Endothelial cell of umbilical vein (primary cell): ENCODE results near the gene ZNF616.

Experiments used
- CTCF ChIP-seq, 2 donors: IDR thresholded peaks; 1 replicate in 1 of 2; 2 replicates in 1 of 2; pipeline ENCODE4 v1.5.1; 2011; ENCODE audit warnings: low read length in 2 of 2, mild to moderate bottlenecking in 2 of 2, moderate library complexity in 2 of 2, control low read depth in 1 of 2, inconsistent platforms in 1 of 2, low read depth in 1 of 2; ENCODE audit not compliant: insufficient read depth in 1 of 2; ENCODE audit errors: extremely low read depth in 1 of 2
- EZH2 ChIP-seq: IDR thresholded peaks from 2 replicates; pipeline ENCODE4 v1.6.1; 2012; ENCODE audit warnings: borderline replicate concordance, low read depth, mild to moderate bottlenecking, moderate library complexity, low read length, inconsistent platforms; ENCODE audit not compliant: severe bottlenecking
- FOS ChIP-seq: IDR thresholded peaks from 2 replicates; pipeline ENCODE4 v1.6.1; 2011; ENCODE audit warnings: mild to moderate bottlenecking, low read length, moderate library complexity, borderline replicate concordance; ENCODE audit not compliant: insufficient read depth
- JUN ChIP-seq: IDR thresholded peaks from 2 replicates; pipeline ENCODE4 v1.6.1; 2011; ENCODE audit warnings: borderline replicate concordance, low read depth; ENCODE audit not compliant: insufficient read length, insufficient read depth
- MAX ChIP-seq: IDR thresholded peaks from 2 replicates; pipeline ENCODE4 v1.6.1; 2011; ENCODE audit not compliant: insufficient read depth, insufficient read length
- POLR2A ChIP-seq: IDR thresholded peaks from 2 replicates; pipeline ENCODE4 v1.6.1; 2012; ENCODE audit warnings: low read depth, mild to moderate bottlenecking, control low read depth, low read length
- POLR2AphosphoS5 ChIP-seq: IDR thresholded peaks from 2 replicates; pipeline ENCODE4 v1.6.1; 2012; ENCODE audit warnings: low read depth, mild to moderate bottlenecking, control low read depth, low read length, moderate library complexity; ENCODE audit not compliant: insufficient read depth

GRCh38 chr19:52188822-52189734 lies 49.3 kb upstream of the ZNF616 start:
- TF ChIP-seq CTCF (IDR thresholded peaks at IDR 0.05; ENCODE audit: extremely low read depth in 1 of 2, insufficient read depth in 1 of 2, low read depth in 1 of 2, low read length in 2 of 2) (no peak), JUN (no peak), POLR2A (peak; percentile 82), MAX (no peak), EZH2 (no peak), POLR2AphosphoS5 (peak; percentile 57), FOS (no peak)
